Colonic mucosa (tissue), 4 donors: ENCODE results near the gene ANKZF1. TPM values are rescaled to one million over a fixed set of nuclear protein-coding genes. Genes with fewer than 3 reads are reported as not detected.

ENCODE experiments used
- DNase-seq: peaks from one replicate; pipeline ENCODE4 v3.0.0-alpha.2; 2020
- H3K27ac ChIP-seq: fragments of 200-600 bp; one replicate; pipeline ENCODE4 v1.8.0; 2021
- H3K27me3 ChIP-seq: fragments of 200-600 bp; one replicate; pipeline ENCODE4 v1.8.0; 2021
- H3K36me3 ChIP-seq: fragments of 200-600 bp; one replicate; pipeline ENCODE4 v1.8.0; 2021
- H3K4me1 ChIP-seq: fragments of 200-600 bp; one replicate; pipeline ENCODE4 v1.8.0; 2021; ENCODE audit warnings: mild to moderate bottlenecking
- H3K4me3 ChIP-seq: fragments of 200-600 bp; one replicate; pipeline ENCODE4 v1.8.0; 2021
- H3K9ac ChIP-seq, 2 donors: one replicate each; pipeline ENCODE4 v1.7.0; 2013; ENCODE audit warnings: control low read depth in 2 of 2, low read depth in 2 of 2, low read length in 2 of 2
- H3K9me3 ChIP-seq: fragments of 200-600 bp; one replicate; pipeline ENCODE4 v1.8.0; 2021
- intact Hi-C: fragments of 100-400 bp; cut with DNase I; formaldehyde crosslinking; loops from one replicate; pipeline ENCODE4 v1.14.1; 2022
- total RNA-seq, 2 donors: library from RNA; stranded (reverse); fragmentation: NEBNext Ultra II Directional in 1 of 2; extraction: Animal tissue kit (Norgen Biotek cat#: 25700) in 1 of 2; gene quantifications; one replicate each; pipeline ENCODE4 v1.2.1, GENCODE V29; 2021
- TF ChIP-seq, protein P1 (sequence below): fragments of 200-600 bp; IDR thresholded peaks from one replicate; pipeline ENCODE4 v1.8.0; 2022; ENCODE audit warnings: antibody characterized with exemption, mild to moderate bottlenecking
- donor health status: healthy.
- donor health status: DM: no; HTN: no; CAD: no.
- donor health status: DM: no; HTN: no; CAD: no.

ANKZF1 gene
- total RNA-seq, 2 donors from 2014 or later = 56.7 to 67.1 TPM

DNA sequence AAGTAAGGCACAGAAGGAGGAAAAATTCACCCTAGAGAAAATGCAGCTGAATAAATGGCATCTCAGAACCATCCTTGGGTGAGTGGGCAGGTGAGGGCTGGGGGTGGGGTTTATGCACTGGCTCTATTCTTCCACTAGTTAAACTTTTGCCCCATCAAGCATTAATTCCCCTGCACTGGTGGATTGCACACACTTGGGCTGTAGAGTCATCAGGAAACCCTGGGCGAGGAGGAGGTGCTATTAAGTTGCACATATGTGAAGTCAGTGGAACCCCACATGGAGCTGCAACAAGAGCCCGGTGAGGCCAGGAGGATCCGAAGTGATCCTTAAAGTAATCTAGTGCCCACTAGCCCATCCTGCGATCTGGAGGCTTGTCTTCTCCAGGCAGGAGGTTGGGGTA is 42.8 kb downstream of the ANKZF1 start:
- DNase-seq = no peak
- H3K4me3 ChIP-seq = no peak overlapping the region
- TF ChIP-seq, protein P1, sequence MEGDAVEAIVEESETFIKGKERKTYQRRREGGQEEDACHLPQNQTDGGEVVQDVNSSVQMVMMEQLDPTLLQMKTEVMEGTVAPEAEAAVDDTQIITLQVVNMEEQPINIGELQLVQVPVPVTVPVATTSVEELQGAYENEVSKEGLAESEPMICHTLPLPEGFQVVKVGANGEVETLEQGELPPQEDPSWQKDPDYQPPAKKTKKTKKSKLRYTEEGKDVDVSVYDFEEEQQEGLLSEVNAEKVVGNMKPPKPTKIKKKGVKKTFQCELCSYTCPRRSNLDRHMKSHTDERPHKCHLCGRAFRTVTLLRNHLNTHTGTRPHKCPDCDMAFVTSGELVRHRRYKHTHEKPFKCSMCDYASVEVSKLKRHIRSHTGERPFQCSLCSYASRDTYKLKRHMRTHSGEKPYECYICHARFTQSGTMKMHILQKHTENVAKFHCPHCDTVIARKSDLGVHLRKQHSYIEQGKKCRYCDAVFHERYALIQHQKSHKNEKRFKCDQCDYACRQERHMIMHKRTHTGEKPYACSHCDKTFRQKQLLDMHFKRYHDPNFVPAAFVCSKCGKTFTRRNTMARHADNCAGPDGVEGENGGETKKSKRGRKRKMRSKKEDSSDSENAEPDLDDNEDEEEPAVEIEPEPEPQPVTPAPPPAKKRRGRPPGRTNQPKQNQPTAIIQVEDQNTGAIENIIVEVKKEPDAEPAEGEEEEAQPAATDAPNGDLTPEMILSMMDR = no peak
- H3K9me3 ChIP-seq = no peaks in the 10 kb centered on the region
- no peak overlapping the region for H3K27ac ChIP-seq
- no peaks in the 10 kb centered on the region for H3K27me3 ChIP-seq
- H3K4me1 ChIP-seq = no peaks in the 10 kb centered on the region
- intact Hi-C loops = no loop called here
- H3K9ac ChIP-seq = no peak overlapping the region
- no peaks in the 10 kb centered on the region for H3K36me3 ChIP-seq

DNA sequence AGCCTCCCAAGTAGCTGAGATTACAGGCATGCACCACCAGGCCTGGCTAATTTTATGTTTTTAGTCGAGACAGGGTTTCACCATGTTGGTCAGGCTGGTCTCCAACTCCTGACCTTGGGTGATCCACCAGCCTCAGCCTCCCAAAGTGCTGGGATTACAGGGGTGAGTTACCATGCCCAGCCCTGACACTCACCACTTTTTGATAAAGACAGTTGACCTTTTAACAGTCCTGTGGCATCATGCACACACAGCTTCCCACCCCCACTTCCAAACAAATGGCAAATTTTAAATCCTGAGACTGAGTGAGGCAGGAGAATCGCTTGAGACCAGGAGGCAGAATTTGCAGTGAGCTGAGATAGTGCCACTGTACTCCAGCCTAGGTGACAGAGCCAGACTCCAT is 43.4 kb downstream of the ANKZF1 start:
- H3K4me3 ChIP-seq = no peak overlapping the region
- H3K27me3 ChIP-seq = no peaks in the 10 kb centered on the region
- H3K27ac ChIP-seq = no peak overlapping the region
- TF ChIP-seq, protein P1 = no peak
- DNase-seq = no peak
- H3K9me3 ChIP-seq = no peaks in the 10 kb centered on the region
- intact Hi-C loops = no loop called here
- H3K4me1 ChIP-seq = peaks cover 5% of the 10 kb centered on the region
- H3K9ac ChIP-seq = no peak overlapping the region
- H3K36me3 ChIP-seq = no peaks in the 10 kb centered on the region

DNA sequence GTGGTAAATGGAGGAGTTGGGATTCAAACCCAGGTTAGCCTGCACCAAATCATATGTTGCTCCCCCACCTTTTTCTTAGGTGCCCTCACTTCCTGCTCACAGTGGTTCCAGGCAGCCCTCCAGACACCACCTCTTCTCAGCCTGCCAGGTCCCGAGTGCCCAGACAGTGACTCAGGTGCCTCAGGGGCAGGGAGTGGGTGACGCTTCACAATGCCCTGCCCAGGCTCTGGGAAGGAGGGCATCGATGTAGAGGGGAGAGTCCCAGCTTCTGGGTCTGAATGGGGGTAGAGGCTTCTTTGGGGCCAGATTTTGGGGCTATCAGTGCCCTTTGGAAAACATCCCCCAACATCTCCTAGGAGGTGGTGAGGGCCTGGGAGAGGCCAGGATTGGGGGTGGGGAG is 44.3 kb downstream of the ANKZF1 start:
- intact Hi-C loops = no loop called here
- H3K9ac ChIP-seq = no peak overlapping the region
- H3K27me3 ChIP-seq = no peaks in the 10 kb centered on the region
- H3K27ac ChIP-seq = no peak overlapping the region
- TF ChIP-seq, protein P1 = no peak
- H3K36me3 ChIP-seq = no peaks in the 10 kb centered on the region
- DNase-seq = no peak
- H3K4me3 ChIP-seq = no peak overlapping the region
- H3K9me3 ChIP-seq = no peaks in the 10 kb centered on the region
- H3K4me1 ChIP-seq = peaks cover 6% of the 10 kb centered on the region

DNA sequence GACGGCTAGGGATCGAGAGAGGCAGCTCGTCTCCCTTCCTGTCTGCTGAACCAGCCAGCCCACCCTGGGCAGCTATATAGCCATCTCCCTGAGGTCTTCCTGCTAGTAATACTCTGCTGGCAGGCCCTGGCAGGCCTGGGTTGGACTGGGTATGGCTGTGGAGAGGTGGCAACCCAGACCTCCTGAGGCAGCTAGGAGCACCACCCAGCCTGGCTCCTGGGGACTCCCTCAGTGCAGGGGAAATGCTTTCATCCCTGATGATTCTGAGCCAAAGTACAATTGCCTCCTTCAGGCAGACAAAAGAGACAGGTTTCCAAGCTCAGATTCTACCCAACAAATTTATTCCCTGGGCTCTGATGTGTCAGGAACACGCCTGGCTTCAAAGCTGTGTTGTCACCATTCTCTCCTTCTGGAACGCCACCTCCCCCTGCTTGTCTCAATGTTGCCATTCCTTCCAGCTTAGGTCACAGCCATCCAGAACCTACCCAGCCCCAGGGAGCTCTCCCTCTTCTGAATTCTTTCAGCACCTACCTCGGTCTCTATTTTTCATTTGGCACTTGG is 44.8 kb downstream of the ANKZF1 start:
- Histone ChIP-seq H3K27ac (no peak overlapping the region), H3K4me1 (peaks cover 6% of the 10 kb centered on the region), H3K36me3 (no peaks in the 10 kb centered on the region), H3K4me3 (no peak overlapping the region), H3K9ac (no peak overlapping the region), H3K9me3 (no peaks in the 10 kb centered on the region), H3K27me3 (no peaks in the 10 kb centered on the region)
- no peak for DNase-seq
- intact Hi-C loops = no loop called here
- TF ChIP-seq, protein P1 = no peak

DNA sequence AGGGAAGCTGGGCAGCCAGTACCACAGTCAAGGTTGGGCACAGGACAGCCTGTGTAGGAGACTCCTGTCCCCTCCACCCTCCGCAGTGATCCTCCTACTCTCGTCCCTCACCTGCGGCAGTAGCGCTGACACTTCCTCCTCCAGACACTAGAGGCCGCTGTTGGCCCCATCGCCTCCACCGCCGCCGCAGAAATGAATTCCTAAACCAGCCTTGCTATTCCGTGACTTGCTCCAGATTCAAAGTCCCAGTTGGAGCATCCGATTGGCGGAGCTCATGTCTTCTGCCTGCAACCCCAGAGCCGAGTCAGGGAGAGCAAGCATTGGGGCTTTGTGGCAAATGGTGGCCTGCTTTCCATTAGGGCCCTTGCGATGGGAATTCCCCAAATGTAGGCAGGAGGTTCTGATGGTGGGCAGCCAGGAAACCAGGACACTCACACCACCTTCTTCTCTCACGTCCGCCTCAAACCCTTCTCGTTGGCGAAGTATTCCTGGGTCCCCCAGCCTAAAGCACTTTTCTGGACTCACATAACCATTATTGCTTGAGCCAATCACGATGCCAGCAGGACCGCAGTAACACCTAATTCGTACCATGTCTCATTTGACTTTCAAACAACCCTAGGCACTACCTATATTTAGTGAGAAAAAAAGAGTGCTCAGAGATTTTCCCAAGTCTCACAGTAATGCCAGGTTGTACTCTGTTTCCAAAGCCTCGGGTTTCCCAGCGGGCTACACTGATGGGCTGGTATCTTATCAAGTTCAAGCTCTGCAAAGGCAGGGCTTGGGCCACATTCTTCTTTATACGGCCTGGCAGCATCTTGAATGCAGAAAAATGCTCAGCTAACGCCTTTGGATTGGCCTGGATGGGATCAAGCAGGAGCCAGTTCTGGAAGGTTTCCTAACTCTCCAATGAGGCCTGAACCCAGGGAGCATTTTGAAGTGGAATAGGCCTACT is 48.4 kb downstream of the ANKZF1 start:
- no peaks in the 10 kb centered on the region for H3K27me3 ChIP-seq
- DNase-seq = peak; percentile 86
- intact Hi-C loops = no loop called here
- peak overlapping the region; percentile 97 for H3K27ac ChIP-seq
- TF ChIP-seq, protein P1 = peak; percentile 98
- H3K4me1 ChIP-seq = peaks cover 6% of the 10 kb centered on the region
- no peak overlapping the region for H3K4me3 ChIP-seq
- H3K9me3 ChIP-seq = no peaks in the 10 kb centered on the region
- no peaks in the 10 kb centered on the region for H3K36me3 ChIP-seq
- H3K9ac ChIP-seq = peak overlapping the region; percentile 36 to 90
